H1 (cell line): ENCODE data around the gene WDR37. TPM values are rescaled to one million over a fixed set of nuclear protein-coding genes. Genes with fewer than 3 reads are reported as not detected.

Experiments used
- CTCF ChIA-PET: fragments of 300-600 bp; sonication (Branson Sonifier 250); formaldehyde crosslinking; loops from one replicate; lab custom pipeline; 2021; ENCODE audit not compliant: partially characterized antibody; lab: Charles Lee
- POLR2A ChIA-PET: fragments of 300-600 bp; sonication (Branson Sonifier 250); formaldehyde crosslinking; loops from one replicate; lab custom pipeline; 2021; ENCODE audit warnings: inconsistent platforms; ENCODE audit not compliant: partially characterized antibody; lab: Charles Lee
- DNase-seq, 2 experiments: peaks; one replicate each; pipeline versions ENCODE4 v3.0.0 to v3.0.0-alpha.2; 2010 to 2022; ENCODE audit warnings: low spot score in 2 of 2, low read depth in 1 of 2, mixed read lengths in 1 of 2
- FAIRE-seq: peaks from 2 replicates; lab custom pipeline; 2011; peaks lifted over from hg19 to GRCh38; lab: Jason Lieb, UNC
- H2AFZ ChIP-seq: 2 replicates; pipeline ENCODE4 v1.8.1; 2012; ENCODE audit warnings: low read length, inconsistent platforms
- H2AK5ac ChIP-seq: 2 replicates; pipeline ENCODE4 v1.6.1; 2013; ENCODE audit warnings: low read depth, low read length
- H2BK120ac ChIP-seq: replicated peaks from 2 replicates; pipeline ENCODE3; 2013; ENCODE audit warnings: low read depth, low read length, inconsistent platforms
- H2BK12ac ChIP-seq: 2 replicates; pipeline ENCODE4 v1.6.1; 2013; ENCODE audit warnings: low read depth, low read length
- H2BK15ac ChIP-seq: 2 replicates; pipeline ENCODE4 v1.6.1; 2013; ENCODE audit warnings: low read length
- H2BK20ac ChIP-seq: 2 replicates; pipeline ENCODE4 v1.6.1; 2013; ENCODE audit warnings: low read length
- H2BK5ac ChIP-seq: 2 replicates; pipeline ENCODE4 v1.6.1; 2013; ENCODE audit warnings: low read depth, low read length
- H3K14ac ChIP-seq: 2 replicates; pipeline ENCODE4 v1.6.1; 2013; ENCODE audit warnings: inconsistent platforms; ENCODE audit not compliant: insufficient read length
- H3K18ac ChIP-seq: 2 replicates; pipeline ENCODE4 v1.6.1; 2013; ENCODE audit warnings: low read length; ENCODE audit errors: extremely low read depth
- H3K23ac ChIP-seq: 2 replicates; pipeline ENCODE4 v1.6.1; 2013; ENCODE audit warnings: inconsistent platforms; ENCODE audit not compliant: insufficient read length
- H3K23me2 ChIP-seq: 2 replicates; pipeline ENCODE4 v1.6.1; 2013; ENCODE audit warnings: low read depth, low read length
- H3K27ac ChIP-seq: 2 replicates; pipeline ENCODE4 v1.6.1; 2011; ENCODE audit warnings: low read depth, low read length, inconsistent platforms
- H3K27me3 ChIP-seq, 4 experiments: replicated peaks in 1 of 4; 1 replicate in 1 of 4; 2 replicates in 3 of 4; pipeline versions ENCODE4 v1.6.1 to v1.8.1; 2011 to 2013; ENCODE audit warnings: low read length in 3 of 4, mild to moderate bottlenecking in 3 of 4, inconsistent platforms in 2 of 4, mixed read lengths in 2 of 4, moderate library complexity in 1 of 4; ENCODE audit not compliant: control insufficient read depth in 3 of 4, insufficient read depth in 3 of 4; ENCODE audit errors: extremely low read depth in 1 of 4
- H3K36me3 ChIP-seq, 4 experiments: 2 replicates each; pipeline versions ENCODE4 v1.6.1 to v1.8.1; 2011 to 2013; ENCODE audit warnings: mild to moderate bottlenecking in 4 of 4, low read length in 3 of 4, moderate library complexity in 2 of 4, control low read depth in 1 of 4, inconsistent platforms in 1 of 4; ENCODE audit not compliant: insufficient read depth in 4 of 4, control insufficient read depth in 2 of 4
- H3K4ac ChIP-seq: replicated peaks from 2 replicates; pipeline ENCODE3; 2013; ENCODE audit warnings: low read length, low read depth, mixed read lengths, inconsistent platforms; ENCODE audit not compliant: insufficient read length
- H3K4me1 ChIP-seq, 4 experiments: replicated peaks in 1 of 4; 1 replicate in 1 of 4; 2 replicates in 3 of 4; pipeline versions ENCODE4 v1.6.1 to v1.8.1; 2011 to 2013; ENCODE audit warnings: low read length in 3 of 4, inconsistent platforms in 2 of 4, mixed read lengths in 1 of 4; ENCODE audit not compliant: insufficient read depth in 4 of 4, control insufficient read depth in 3 of 4
- H3K4me2 ChIP-seq, 2 experiments: 2 replicates each; pipeline versions ENCODE4 v1.6.1 to v1.8.1; 2011 to 2013; ENCODE audit warnings: low read depth in 2 of 2, low read length in 2 of 2, control low read depth in 1 of 2, inconsistent platforms in 1 of 2, mild to moderate bottlenecking in 1 of 2; ENCODE audit not compliant: insufficient read depth in 1 of 2
- H3K4me3 ChIP-seq, 4 experiments: fragments of 200-600, 300-600 bp in 1 of 4; sonication (generic), shearing (Covaris generic), sonication (Bioruptor Twin) in 1 of 4; 2 replicates each; pipeline versions ENCODE4 v1.5.1 to v1.8.1; 2011 to 2016; ENCODE audit warnings: low read length in 4 of 4, low read depth in 3 of 4, control low read depth in 2 of 4, inconsistent platforms in 2 of 4, mild to moderate bottlenecking in 2 of 4, mixed read lengths in 1 of 4, moderate library complexity in 1 of 4; ENCODE audit not compliant: insufficient read depth in 2 of 4; ENCODE audit errors: extremely low read depth in 1 of 4
- H3K56ac ChIP-seq: replicated peaks from 2 replicates; pipeline ENCODE3; 2013; ENCODE audit warnings: low read depth, mild to moderate bottlenecking, mixed read lengths, low read length, inconsistent platforms; ENCODE audit not compliant: insufficient read length
- H3K79me1 ChIP-seq: 2 replicates; pipeline ENCODE4 v1.6.1; 2013; ENCODE audit warnings: low read depth, low read length, control low read depth
- H3K79me2 ChIP-seq, 2 experiments: 2 replicates each; pipeline versions ENCODE4 v1.6.1 to v1.8.1; 2012 to 2013; ENCODE audit warnings: low read length in 2 of 2, mild to moderate bottlenecking in 2 of 2, inconsistent platforms in 1 of 2; ENCODE audit not compliant: insufficient read depth in 2 of 2, control insufficient read depth in 1 of 2
- H3K9ac ChIP-seq, 4 experiments: replicated peaks in 1 of 4; 1 replicate in 1 of 4; 2 replicates in 3 of 4; pipeline versions ENCODE4 v1.6.1 to v1.8.1; 2011 to 2013; ENCODE audit warnings: low read depth in 3 of 4, low read length in 3 of 4, control low read depth in 2 of 4, mild to moderate bottlenecking in 2 of 4, moderate library complexity in 2 of 4, inconsistent platforms in 1 of 4; ENCODE audit errors: extremely low read depth in 1 of 4
- H3K9me3 ChIP-seq, 2 experiments: 2 replicates each; pipeline versions ENCODE4 v1.6.1 to v1.8.1; 2012 to 2013; ENCODE audit warnings: mild to moderate bottlenecking in 2 of 2, moderate library complexity in 2 of 2, control low read depth in 1 of 2, inconsistent platforms in 1 of 2, low read depth in 1 of 2, low read length in 1 of 2, mixed read lengths in 1 of 2; ENCODE audit not compliant: insufficient read depth in 2 of 2
- H4K20me1 ChIP-seq, 2 experiments: replicated peaks in 1 of 2; 2 replicates each; pipeline versions ENCODE3 to v1.8.1; 2011 to 2013; ENCODE audit warnings: inconsistent platforms in 2 of 2, low read length in 2 of 2, mild to moderate bottlenecking in 1 of 2; ENCODE audit not compliant: insufficient read depth in 2 of 2, control insufficient read depth in 1 of 2
- H4K5ac ChIP-seq: 2 replicates; pipeline ENCODE4 v1.6.1; 2013; ENCODE audit warnings: low read length, low read depth, mixed read lengths, inconsistent platforms; ENCODE audit not compliant: insufficient read length
- H4K8ac ChIP-seq: 2 replicates; pipeline ENCODE4 v1.8.0; 2013; ENCODE audit warnings: mild to moderate bottlenecking, moderate library complexity, low read length, inconsistent platforms; ENCODE audit not compliant: insufficient read depth; ENCODE audit errors: extremely low read depth
- H4K91ac ChIP-seq: replicated peaks from 2 replicates; pipeline ENCODE3; 2013; ENCODE audit warnings: low read length, mixed read lengths, inconsistent platforms; ENCODE audit not compliant: insufficient read length
- BRCA1 ChIP-seq: IDR thresholded peaks from 2 replicates; pipeline ENCODE4 v1.6.1; 2012; ENCODE audit warnings: low read depth, low read length, improper control_type of control experiment
- CEBPB ChIP-seq: IDR thresholded peaks from 2 replicates; pipeline ENCODE4 v1.6.1; 2012; ENCODE audit warnings: low read depth, low read length
- CHD2 ChIP-seq: IDR thresholded peaks from 2 replicates; pipeline ENCODE4 v1.6.1; 2012; ENCODE audit warnings: low read length, improper control_type of control experiment
- EP300 ChIP-seq, 2 experiments: IDR thresholded peaks; 1 replicate in 1 of 2; 2 replicates in 1 of 2; pipeline ENCODE4 v1.6.1; 2011 to 2012; ENCODE audit warnings: low read depth in 2 of 2, low read length in 2 of 2, mild to moderate bottlenecking in 2 of 2, borderline replicate concordance in 1 of 2, inconsistent platforms in 1 of 2, moderate library complexity in 1 of 2
- NRF1 ChIP-seq: IDR thresholded peaks from 2 replicates; pipeline ENCODE4 v1.6.1; 2011; ENCODE audit warnings: mild to moderate bottlenecking, low read depth, low read length, improper control_type of control experiment
- POU5F1 ChIP-seq: IDR thresholded peaks from 2 replicates; pipeline ENCODE4 v1.6.1; 2011; ENCODE audit warnings: low read depth, mild to moderate bottlenecking, low read length, moderate library complexity
- SIRT6 ChIP-seq: IDR thresholded peaks from one replicate; pipeline ENCODE4 v1.7.1; 2012; ENCODE audit warnings: low read length, inconsistent platforms
- TAF7 ChIP-seq: optimal IDR thresholded peaks from 2 replicates; pipeline ENCODE3; 2011; ENCODE audit warnings: low read depth, mild to moderate bottlenecking, inconsistent platforms, low read length, moderate library complexity, borderline replicate concordance
- YY1 ChIP-seq: IDR thresholded peaks from 2 replicates; pipeline ENCODE4 v1.6.1; 2011; ENCODE audit warnings: low read depth, mild to moderate bottlenecking, low read length
- WGBS, 2 experiments: shearing (Covaris generic) in 1 of 2; methylation state at CpG; one replicate each; pipeline versions ENCODE4 v1.1.6 to v1.1.7; 2013 to 2015; ENCODE audit warnings: low lambda C conversion rate in 2 of 2, mixed read lengths in 2 of 2, inconsistent platforms in 1 of 2, low coverage in 1 of 2, missing lambda C conversion rate in 1 of 2; ENCODE audit not compliant: insufficient replicate concordance in 2 of 2, insufficient coverage in 1 of 2, insufficient read length in 1 of 2; ENCODE audit errors: extremely low coverage in 1 of 2, missing lambda C conversion rate in 1 of 2; 5-methylcytosine and 5-hydroxymethylcytosine counted together
- polyA plus RNA-seq, 7 experiments: library from polyadenylated mRNA; depleted of rRNA in 3 of 7; stranded (reverse) in 5 of 7; unstranded in 2 of 7; fragments of >200 nt in 5 of 7; fragments of 200-250 nt in 2 of 7; gene quantifications; 1 replicate in 5 of 7; 2 replicates in 1 of 7; 4 replicates in 1 of 7; pipeline versions ENCODE4 v1.2.1 to v1.2.3, GENCODE V29; 2011 to 2013; ENCODE audit warnings: missing spikeins in 2 of 7, mixed read lengths in 2 of 7
- total RNA-seq: library from RNA; stranded (reverse); fragmentation: NEBNext Ultra II Directional; extraction: Animal tissue kit (Norgen Biotek cat#: 25700); gene quantifications from 2 replicates; pipeline ENCODE4 v1.2.1, GENCODE V29; 2021
- TF ChIP-seq, protein P1 (sequence below), 3 experiments: IDR thresholded peaks; 1 replicate in 2 of 3; 2 replicates in 1 of 3; pipeline versions ENCODE4 v1.5.1 to v1.6.1; 2011; ENCODE audit warnings: low read length in 3 of 3, mild to moderate bottlenecking in 3 of 3, inconsistent platforms in 2 of 3, low read depth in 1 of 3, moderate library complexity in 1 of 3; ENCODE audit not compliant: insufficient read depth in 1 of 3; ENCODE audit errors: control extremely low read depth in 1 of 3

WDR37 gene
- total and polyA plus RNA-seq, 2 of the 8 experiments (the other 6 are each of a cell fraction or from before 2014, with no cell fraction given): 9.6 to 12.0 TPM

DNA sequence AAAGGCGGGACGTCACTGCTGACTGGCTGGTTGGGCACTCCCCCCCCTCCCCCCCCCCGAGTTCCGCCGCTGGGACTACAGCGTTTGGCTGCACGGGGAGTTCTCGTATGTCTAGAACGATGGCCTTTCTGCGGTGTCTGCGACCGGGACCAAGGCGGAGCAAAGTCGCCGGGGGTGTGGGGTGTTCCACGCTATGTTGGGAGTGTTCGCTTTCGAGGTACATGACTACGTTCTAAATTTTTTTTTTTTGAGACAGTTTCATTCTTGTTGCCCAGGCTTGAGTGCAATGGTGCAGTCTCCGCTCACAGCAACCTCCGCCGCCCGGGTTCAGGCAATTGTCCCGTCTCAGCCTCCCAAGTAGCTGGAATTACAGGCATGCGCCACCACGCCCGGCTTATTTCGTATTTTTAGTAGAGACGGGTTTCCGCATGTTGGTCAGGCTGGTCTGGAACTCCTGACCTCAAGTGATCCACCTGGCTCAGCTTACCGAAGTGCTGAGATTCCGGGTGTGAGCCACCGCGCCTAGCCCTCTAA is 6.7 kb upstream of the WDR37 start:
- Histone ChIP-seq H4K20me1 (peaks cover 6 to 18% of the 10 kb centered on the region in 2 experiments), H2BK15ac (no peak overlapping the region), H3K4me1 (peaks cover 0 to 5% (median 2%) of the 10 kb centered on the region in 4 experiments; a peak in 3 of 7 replicates), H2BK5ac (peak overlapping the region; percentile 47), H2BK20ac (no peak overlapping the region), H3K18ac (peak overlapping the region; percentile 65), H3K14ac (no peak overlapping the region), H4K91ac (peak overlapping the region; percentile 75), H3K23me2 (no peaks in the 10 kb centered on the region; the same call in 1 of the 2 replicates), H3K27ac (0 out of 2 replicates have a peak overlapping the region, but pooled peaks have one; percentile 32), H2BK12ac (peak overlapping the region; percentile 28; the same call in 1 of the 2 replicates), H3K4me2 (peak overlapping the region; percentile 75 to 76), H4K5ac (peak overlapping the region; percentile 86), H2AFZ (no peak overlapping the region), H3K9ac (peak overlapping the region in 3 of 4 experiments; percentile 76 to 91 (median 91); a peak in 6 of 7 replicates), H3K79me1 (peaks cover 4% of the 10 kb centered on the region; the same call in 1 of the 2 replicates), H3K79me2 (peaks cover 24 to 79% of the 10 kb centered on the region in 2 experiments), H3K9me3 (no peaks in the 10 kb centered on the region), H3K27me3 (no peaks in the 10 kb centered on the region), H2BK120ac (no peak overlapping the region), H3K4ac (no peak overlapping the region), H4K8ac (peak overlapping the region; percentile 90), H3K36me3 (peaks cover 0 to 28% (median 2%) of the 10 kb centered on the region in 4 experiments; a peak in 3 of 8 replicates), H3K4me3 (peak overlapping the region; percentile 79 to 98 (median 95)), H2AK5ac (no peak overlapping the region), H3K56ac (peak overlapping the region; percentile 37), H3K23ac (no peak overlapping the region)
- FAIRE-seq (no peak), DNase-seq (no peak)
- ChIA-PET POLR2A (interaction anchor here (0.7 to 2.9 kb wide), 20 partner anchors 8 to 121 kb away, joined by 3 to 22 read pairs (median 4); partner anchors contain the start of gene GTPBP4), CTCF (interaction anchor here (0.6 kb wide), 1 partner anchor 57 kb away, joined by 3 read pairs; no protein-coding TSS in a partner anchor)
- WGBS, 2 experiments: 4% methylated on average over 24 of the region's 34 CpGs; no CpG with 5 or more reads in 1 of the 2 experiments
- TF ChIP-seq EP300 (IDR thresholded peaks at IDR 0.05; ENCODE audit: borderline replicate concordance in 1 of 2, low read depth in 2 of 2, low read length in 2 of 2) (no peak), TAF7 (peak; percentile 51), BRCA1 (no peak), CHD2 (peak; percentile 13; the same call in 1 of the 2 replicates), SIRT6 (no peak), POU5F1 (no peak), YY1 (no peak), CEBPB (no peak), NRF1 (no peak)
- TF ChIP-seq, protein P1, sequence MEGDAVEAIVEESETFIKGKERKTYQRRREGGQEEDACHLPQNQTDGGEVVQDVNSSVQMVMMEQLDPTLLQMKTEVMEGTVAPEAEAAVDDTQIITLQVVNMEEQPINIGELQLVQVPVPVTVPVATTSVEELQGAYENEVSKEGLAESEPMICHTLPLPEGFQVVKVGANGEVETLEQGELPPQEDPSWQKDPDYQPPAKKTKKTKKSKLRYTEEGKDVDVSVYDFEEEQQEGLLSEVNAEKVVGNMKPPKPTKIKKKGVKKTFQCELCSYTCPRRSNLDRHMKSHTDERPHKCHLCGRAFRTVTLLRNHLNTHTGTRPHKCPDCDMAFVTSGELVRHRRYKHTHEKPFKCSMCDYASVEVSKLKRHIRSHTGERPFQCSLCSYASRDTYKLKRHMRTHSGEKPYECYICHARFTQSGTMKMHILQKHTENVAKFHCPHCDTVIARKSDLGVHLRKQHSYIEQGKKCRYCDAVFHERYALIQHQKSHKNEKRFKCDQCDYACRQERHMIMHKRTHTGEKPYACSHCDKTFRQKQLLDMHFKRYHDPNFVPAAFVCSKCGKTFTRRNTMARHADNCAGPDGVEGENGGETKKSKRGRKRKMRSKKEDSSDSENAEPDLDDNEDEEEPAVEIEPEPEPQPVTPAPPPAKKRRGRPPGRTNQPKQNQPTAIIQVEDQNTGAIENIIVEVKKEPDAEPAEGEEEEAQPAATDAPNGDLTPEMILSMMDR (IDR thresholded peaks at IDR 0.05; ENCODE audit: control extremely low read depth in 1 of 3, insufficient read depth in 1 of 3, low read depth in 1 of 3, low read length in 3 of 3): no peak
